Activated CD8-positive, alpha-beta T cell treated with anti-CD3 and anti-CD28 coated beads, Interleukin-2, amount 10 ng/mL, durations not matched to agents 7 days and 5 days (primary cell): ENCODE results near the gene RASD2. TPM values are rescaled to one million over a fixed set of nuclear protein-coding genes. Genes with fewer than 3 reads are reported as not detected.

Experiments used
- total RNA-seq, 2 experiments: library from RNA; stranded (reverse); gene quantifications; one replicate each; pipeline ENCODE4 v1.2.3, GENCODE V29; 2021

Gene RASD2
- total RNA-seq, 2 experiments from 2014 or later: 0.08 TPM

Other genes with a start within 250 kb of the RASD2 start
- 10 to 100 TPM; 17.8 to 22.3 TPM for gene TOM1, start 240.9 kb upstream of the RASD2 start, total RNA-seq
- under 1 TPM; 0.34 to 0.68 TPM for gene HMOX1, start 159.7 kb upstream of the RASD2 start, total RNA-seq
- 100 to 1,000 TPM; 275 to 287 TPM for gene MCM5, start 140.7 kb upstream of the RASD2 start, total RNA-seq
- not detected for gene MB, start 76.5 kb downstream of the RASD2 start, total RNA-seq
- gene APOL6, start 107.6 kb downstream of the RASD2 start, total RNA-seq: 10 to 100 TPM; 62.3 to 63.2 TPM
- gene APOL5, start 177.0 kb downstream of the RASD2 start, total RNA-seq: not detected